ENCODE results near the gene NDRG4. TPM values are rescaled to one million over a fixed set of nuclear protein-coding genes. Genes with fewer than 3 reads are reported as not detected.

Gene NDRG4
- total and polyA plus RNA-seq, 8 donors, result 1.9 to 48.7 (median 12.0) TPM

DNA sequence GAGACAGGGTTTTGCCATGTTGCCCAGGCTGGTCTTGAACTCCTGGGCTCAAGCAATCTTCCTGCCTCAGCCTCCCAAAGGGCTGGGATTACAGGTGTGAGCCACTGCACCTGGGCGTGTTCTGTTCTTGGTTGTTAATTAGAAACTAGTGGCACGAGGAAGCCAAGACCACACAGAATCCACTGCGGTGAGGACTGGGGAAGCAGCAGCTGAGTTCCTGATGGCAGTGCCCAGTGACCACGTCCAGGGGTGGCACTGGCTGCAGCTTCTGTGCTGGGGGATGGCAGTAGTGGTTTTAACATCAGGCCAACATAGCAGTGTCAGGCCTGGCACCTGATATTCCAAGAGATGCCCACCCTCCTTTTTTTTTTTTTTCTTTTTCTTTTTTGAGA, 39.7 kb upstream of the NDRG4 start:
- no peaks in the 10 kb centered on the region for H3K36me3 ChIP-seq
- 40 to 74% (median 44%) methylated on average over 4 of the region's 4 CpGs for WGBS, 5 donors
- H3K27ac ChIP-seq, result no peak overlapping the region
- no peak for TF ChIP-seq EP300 (IDR thresholded peaks at IDR 0.05)
- TF ChIP-seq POLR2A (IDR thresholded peaks at IDR 0.05), result no peak
- TF ChIP-seq POLR2AphosphoS5 (IDR thresholded peaks at IDR 0.05), result no peak
- TF ChIP-seq, protein P1, sequence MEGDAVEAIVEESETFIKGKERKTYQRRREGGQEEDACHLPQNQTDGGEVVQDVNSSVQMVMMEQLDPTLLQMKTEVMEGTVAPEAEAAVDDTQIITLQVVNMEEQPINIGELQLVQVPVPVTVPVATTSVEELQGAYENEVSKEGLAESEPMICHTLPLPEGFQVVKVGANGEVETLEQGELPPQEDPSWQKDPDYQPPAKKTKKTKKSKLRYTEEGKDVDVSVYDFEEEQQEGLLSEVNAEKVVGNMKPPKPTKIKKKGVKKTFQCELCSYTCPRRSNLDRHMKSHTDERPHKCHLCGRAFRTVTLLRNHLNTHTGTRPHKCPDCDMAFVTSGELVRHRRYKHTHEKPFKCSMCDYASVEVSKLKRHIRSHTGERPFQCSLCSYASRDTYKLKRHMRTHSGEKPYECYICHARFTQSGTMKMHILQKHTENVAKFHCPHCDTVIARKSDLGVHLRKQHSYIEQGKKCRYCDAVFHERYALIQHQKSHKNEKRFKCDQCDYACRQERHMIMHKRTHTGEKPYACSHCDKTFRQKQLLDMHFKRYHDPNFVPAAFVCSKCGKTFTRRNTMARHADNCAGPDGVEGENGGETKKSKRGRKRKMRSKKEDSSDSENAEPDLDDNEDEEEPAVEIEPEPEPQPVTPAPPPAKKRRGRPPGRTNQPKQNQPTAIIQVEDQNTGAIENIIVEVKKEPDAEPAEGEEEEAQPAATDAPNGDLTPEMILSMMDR (IDR thresholded peaks at IDR 0.05), result no peak
- peaks cover 9 to 49% (median 30%) of the 10 kb centered on the region in 3 donors for H3K27me3 ChIP-seq
- intact Hi-C loops (cut with DNase I; ENCODE audit: low total_unique reads), result no loop called here
- no peak overlapping the region for H3K4me3 ChIP-seq
- H3K4me1 ChIP-seq, result peaks cover 22 to 24% (median 23%) of the 10 kb centered on the region in 4 donors
- H3K9me3 ChIP-seq, result no peaks in the 10 kb centered on the region
- DNase-seq, result no peak

DNA sequence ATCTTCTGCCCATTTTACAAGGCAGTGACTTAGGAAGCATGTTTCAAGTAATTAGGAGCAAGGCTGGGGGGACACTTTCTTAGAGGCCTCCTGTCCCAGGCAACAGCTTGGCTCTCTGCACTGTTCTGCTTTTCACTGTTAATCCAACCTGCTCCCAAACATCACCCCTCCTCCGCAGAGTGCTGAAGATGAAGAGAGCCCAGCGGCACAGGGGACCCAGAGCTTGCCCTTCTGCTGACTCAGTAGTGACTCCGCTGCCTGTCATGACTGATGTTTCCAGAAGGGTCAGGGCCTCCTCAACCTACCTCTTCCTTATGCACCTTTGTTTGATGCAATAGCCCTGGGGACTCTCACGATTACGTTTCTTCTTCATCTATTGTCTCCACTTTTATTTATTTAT, 38.9 kb upstream of the NDRG4 start:
- intact Hi-C loops (cut with DNase I; ENCODE audit: low total_unique reads), result no loop called here
- H3K36me3 ChIP-seq, result no peaks in the 10 kb centered on the region
- no peak overlapping the region for H3K4me3 ChIP-seq
- H3K4me1 ChIP-seq, result peaks cover 22 to 25% (median 23%) of the 10 kb centered on the region in 4 donors
- H3K27ac ChIP-seq, result no peak overlapping the region
- no peak for DNase-seq
- H3K27me3 ChIP-seq, result peaks cover 9 to 56% (median 38%) of the 10 kb centered on the region in 3 donors
- TF ChIP-seq POLR2A (IDR thresholded peaks at IDR 0.05), result no peak
- TF ChIP-seq POLR2AphosphoS5 (IDR thresholded peaks at IDR 0.05), result no peak
- no peak for TF ChIP-seq EP300 (IDR thresholded peaks at IDR 0.05)
- TF ChIP-seq, protein P1 (IDR thresholded peaks at IDR 0.05), result no peak
- WGBS, 5 donors, result 63 to 76% (median 69%) methylated on average over 5 of the region's 5 CpGs
- no peaks in the 10 kb centered on the region for H3K9me3 ChIP-seq

DNA sequence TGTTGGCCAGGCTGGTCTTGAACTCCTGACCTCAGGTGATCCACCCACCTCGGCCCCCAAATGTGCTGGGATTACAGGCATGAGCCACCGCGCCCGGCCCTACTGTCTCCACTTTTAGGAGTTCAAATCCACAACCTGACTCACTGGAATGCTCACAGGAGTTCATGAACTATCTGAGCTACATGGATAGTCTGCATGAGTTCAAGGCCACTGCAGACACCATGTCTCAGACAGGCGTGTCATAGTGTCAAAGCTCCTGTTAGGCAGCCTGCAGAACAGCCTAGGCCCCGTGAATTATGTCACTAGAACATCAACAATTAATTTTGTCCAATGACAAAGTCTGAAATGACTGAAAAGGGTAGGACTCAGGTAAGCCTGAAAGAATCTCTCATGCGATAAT, 38.3 kb upstream of the NDRG4 start:
- Histone ChIP-seq H3K4me1 (peaks cover 22 to 25% (median 23%) of the 10 kb centered on the region in 4 donors), H3K36me3 (no peaks in the 10 kb centered on the region), H3K9me3 (no peaks in the 10 kb centered on the region), H3K27ac (no peak overlapping the region), H3K27me3 (peaks cover 9 to 62% (median 44%) of the 10 kb centered on the region in 3 donors), H3K4me3 (no peak overlapping the region)
- 79 to 85% (median 80%) methylated on average over 3 to 7 of the region's 7 CpGs for WGBS, 5 donors
- TF ChIP-seq POLR2AphosphoS5 (IDR thresholded peaks at IDR 0.05) (no peak), EP300 (IDR thresholded peaks at IDR 0.05) (no peak)
- intact Hi-C loops (cut with DNase I; ENCODE audit: low total_unique reads), result no loop called here
- DNase-seq, result no peak

DNA sequence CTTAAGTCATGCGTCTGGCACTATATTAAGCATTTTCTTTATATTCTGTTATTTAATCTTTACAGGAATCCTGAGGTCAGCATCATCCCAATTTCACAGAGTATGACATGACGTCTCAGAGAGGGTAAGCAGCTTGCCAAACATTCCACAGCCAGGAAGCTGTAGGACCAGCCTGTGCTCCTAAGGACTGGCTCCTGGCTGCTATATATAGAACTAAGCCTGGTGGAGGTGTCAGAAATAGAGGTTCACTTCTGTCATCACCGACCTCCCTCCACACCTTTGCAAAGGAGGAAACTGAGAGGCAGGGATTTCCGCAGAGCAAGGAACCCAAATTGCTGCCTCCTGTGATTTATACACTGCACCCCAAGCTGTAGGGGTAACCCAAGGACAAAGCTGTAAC, 37.9 kb upstream of the NDRG4 start:
- Histone ChIP-seq H3K27me3 (peaks cover 9 to 67% (median 48%) of the 10 kb centered on the region in 3 donors), H3K4me1 (peaks cover 22 to 25% (median 23%) of the 10 kb centered on the region in 4 donors), H3K9me3 (no peaks in the 10 kb centered on the region), H3K36me3 (no peaks in the 10 kb centered on the region), H3K4me3 (no peak overlapping the region), H3K27ac (no peak overlapping the region)
- TF ChIP-seq POLR2A (IDR thresholded peaks at IDR 0.05) (no peak), EP300 (IDR thresholded peaks at IDR 0.05) (no peak), POLR2AphosphoS5 (IDR thresholded peaks at IDR 0.05) (no peak)
- TF ChIP-seq, protein P1 (IDR thresholded peaks at IDR 0.05), result no peak
- intact Hi-C loops (cut with DNase I; ENCODE audit: low total_unique reads), result no loop called here
- DNase-seq, result no peak
- 67 to 74% (median 73%) methylated on average over 4 of the region's 4 CpGs for WGBS, 5 donors

DNA sequence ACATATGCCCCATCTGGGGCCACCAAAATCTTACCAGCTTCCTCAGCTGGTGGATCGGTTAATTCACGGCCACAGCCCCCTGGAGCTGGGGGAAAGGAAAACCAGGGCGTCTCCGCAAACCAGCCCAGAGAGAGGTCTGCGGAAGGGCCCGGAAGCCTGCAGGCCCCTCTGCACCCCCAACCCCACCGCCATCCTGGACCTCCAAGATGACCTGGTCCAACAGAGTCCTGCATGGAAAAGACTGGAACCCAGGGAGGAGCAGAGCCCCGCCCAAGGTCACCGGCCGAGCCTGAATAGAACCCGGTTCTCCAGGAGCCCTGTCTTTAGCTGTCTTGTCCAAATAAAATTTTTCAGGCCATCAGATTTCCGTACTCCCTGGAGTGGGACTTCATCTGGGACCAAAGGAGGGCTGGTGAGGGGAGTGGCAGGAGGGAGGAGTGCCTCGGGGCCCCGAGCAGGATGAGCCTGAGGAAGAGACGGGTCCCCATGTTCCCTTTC, 37.4 kb upstream of the NDRG4 start:
- Histone ChIP-seq H3K36me3 (no peaks in the 10 kb centered on the region), H3K4me1 (peaks cover 22 to 25% (median 23%) of the 10 kb centered on the region in 4 donors), H3K27ac (no peak overlapping the region), H3K9me3 (no peaks in the 10 kb centered on the region), H3K27me3 (peaks cover 9 to 71% (median 52%) of the 10 kb centered on the region in 3 donors), H3K4me3 (peak overlapping the region in 1 of 4 donors; percentile 74)
- intact Hi-C loops (cut with DNase I; ENCODE audit: low total_unique reads), result no loop called here
- TF ChIP-seq POLR2A (IDR thresholded peaks at IDR 0.05), result no peak
- TF ChIP-seq POLR2AphosphoS5 (IDR thresholded peaks at IDR 0.05), result no peak
- TF ChIP-seq, protein P1 (IDR thresholded peaks at IDR 0.05), result no peak
- DNase-seq, result no peak
- 50 to 62% (median 55%) methylated on average over 9 to 15 of the region's 15 CpGs for WGBS, 5 donors

All from stomach (tissue), 9 donors.